Ramos (cell line): ENCODE results near the gene PHF21B.
"Not testable (repeated sequence)": the region's sequence is repeated elsewhere in the genome, so short reads cannot be mapped to it uniquely, and the experiment has no call there.

Source experiments
- in situ Hi-C: fragments of 300-500 bp; cut with MboI; formaldehyde crosslinking; loops from one replicate; pipeline ENCODE4 v1.14.3; 2022; ENCODE audit warnings: low sequenced_read_pairs; ENCODE audit not compliant: unreplicated experiment

PHF21B gene

DNA sequence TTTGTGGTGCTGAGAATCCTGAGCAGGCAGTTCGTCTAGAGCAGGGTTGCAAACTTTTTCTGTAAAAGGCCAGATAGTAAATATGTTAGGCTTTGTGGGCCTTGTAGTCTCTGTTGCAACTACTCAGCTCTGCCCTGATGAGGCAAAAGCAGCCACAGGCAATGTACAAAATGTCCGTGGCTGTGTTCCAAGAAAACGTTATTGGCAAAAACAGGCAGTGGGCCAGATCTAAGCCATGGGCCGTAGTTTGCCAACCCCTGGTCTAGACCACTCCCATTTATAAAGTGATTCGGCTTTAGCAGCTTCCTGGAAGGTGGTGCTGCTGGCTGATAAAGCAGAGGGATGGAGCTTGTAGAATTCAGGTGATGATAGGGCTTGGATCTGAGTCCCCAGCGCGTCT lies 151.0 kb downstream of the PHF21B start:
- in situ Hi-C loops = not testable (repeated sequence)

DNA sequence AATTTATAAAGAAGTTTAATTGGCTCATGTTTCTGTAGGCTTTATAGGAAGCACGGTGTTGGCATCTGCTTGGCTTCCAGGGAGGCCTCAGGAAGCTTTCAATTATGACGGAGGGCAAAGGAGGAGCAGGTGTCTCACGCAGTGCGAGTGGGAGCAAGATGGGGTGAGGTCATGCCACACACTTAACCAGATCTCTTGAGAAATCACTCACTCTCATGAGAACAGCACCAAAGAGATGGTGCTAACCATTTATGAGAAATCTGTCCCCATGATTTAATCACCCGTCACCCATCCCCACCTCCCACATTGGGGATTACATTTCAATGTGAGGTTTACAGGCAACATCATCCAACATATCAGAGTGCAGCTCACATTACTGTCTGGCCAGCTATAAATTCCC lies 153.9 kb downstream of the PHF21B start:
- in situ Hi-C loops = no loop called here

DNA sequence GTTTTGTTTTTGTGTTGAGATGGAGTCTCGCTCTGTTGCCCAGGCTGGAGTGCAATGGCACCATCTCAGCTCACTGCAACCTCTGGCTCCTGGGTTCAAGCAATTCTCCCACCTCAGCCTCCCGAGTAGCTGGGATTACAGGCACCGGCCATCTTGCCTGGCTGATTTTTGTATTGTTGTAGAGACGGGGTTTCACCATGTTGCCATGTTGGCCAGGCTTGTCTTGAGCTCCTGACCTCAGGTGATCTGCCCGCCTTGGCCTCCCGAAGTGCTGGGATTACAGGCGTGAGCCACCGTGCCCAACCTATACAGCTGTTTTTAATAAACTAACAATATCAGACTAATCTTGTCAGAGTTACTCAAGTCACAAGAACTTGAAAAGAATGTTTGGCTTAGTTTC lies 155.2 kb downstream of the PHF21B start:
- in situ Hi-C loops = not testable (repeated sequence)

DNA sequence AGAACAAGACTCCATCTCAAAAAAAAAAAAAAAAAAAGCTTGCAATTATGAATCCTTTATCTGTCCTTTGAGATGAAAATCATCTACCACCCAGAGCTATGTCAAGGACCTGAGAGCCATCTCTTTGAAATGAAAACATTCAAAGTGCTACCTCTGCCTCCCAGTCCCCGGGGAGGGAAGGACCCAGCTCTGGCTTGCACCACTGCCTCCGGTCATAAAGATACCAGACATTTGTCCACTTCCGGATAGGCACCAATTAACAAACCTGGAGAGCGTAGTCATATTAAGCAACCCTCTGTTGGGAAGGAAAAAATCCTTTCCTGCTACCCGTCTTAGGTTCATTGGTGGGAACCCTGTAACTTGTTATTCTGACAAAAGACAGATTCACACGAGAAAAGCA lies 158.9 kb downstream of the PHF21B start:
- in situ Hi-C loops = no loop called here

DNA sequence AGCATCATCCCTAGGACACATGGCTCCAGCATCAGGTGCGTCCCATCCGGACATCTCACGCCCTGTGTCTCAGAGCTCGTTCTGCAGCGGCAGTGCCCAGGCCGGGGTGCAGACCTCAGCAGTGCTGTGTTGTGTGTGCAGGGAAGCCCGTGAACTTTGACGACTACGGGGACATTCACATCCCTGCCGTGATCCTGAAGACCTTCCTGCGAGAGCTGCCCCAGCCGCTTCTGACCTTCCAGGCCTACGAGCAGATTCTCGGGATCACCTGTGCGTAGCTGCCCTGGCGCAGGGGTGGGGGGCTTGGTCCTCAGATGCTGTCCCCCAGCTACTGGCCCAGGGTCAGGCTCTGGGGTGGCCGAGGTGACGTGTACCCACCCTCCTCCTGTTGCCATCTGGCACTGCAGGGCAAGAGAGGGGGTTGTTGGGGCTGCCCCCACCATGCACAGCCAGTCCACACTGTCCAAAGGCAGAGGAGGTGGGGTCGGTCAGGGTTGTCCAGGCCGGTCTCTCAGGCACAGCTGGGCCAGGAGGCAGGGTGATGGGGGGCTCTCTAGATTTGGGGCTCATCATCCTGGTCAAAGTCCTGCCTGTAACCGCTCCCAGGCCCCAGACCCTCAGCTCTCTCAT lies 160.9 kb downstream of the PHF21B start:
- in situ Hi-C loops = no loop called here

DNA sequence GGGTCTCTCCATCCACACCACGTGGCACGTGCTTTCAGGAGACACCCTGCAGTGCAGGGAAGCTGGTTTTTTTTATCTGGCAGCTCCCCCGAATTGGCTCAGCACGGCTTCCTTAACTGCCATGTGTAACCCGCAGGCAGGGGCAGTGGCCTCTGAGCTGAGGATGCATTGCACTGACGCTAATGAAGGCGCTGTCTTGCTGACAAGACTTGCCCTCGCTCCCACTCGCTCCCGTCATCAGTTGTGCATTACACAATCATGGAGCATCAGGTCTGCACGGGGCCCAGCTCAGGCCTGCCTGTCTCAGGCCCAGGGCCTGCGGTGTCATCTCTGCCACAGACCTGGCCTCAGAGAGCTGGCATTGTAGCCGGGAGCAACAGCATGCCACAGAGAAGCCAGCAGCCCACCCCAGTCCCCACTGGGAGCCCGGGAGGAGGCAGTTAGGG lies 161.5 kb downstream of the PHF21B start:
- in situ Hi-C loops = no loop called here

DNA sequence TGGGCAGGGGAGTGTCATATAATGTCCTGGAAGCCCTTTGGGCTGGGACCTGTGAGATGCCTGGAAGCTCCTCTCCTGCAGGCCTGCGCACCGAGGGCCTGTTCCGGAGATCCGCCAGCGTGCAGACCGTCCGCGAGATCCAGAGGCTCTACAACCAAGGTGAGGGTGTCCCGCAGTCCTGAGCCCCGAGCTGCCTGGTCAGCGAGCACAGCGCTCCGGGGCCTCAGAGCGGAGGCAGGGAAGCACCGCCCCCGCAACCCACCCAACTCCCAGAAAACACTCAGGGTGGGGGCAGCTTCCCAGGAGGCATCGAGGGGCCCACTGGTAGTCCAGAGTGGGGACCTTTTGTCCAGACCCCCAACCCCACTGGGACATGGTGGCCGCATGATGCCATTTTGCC lies 161.9 kb downstream of the PHF21B start:
- in situ Hi-C loops = no loop called here

DNA sequence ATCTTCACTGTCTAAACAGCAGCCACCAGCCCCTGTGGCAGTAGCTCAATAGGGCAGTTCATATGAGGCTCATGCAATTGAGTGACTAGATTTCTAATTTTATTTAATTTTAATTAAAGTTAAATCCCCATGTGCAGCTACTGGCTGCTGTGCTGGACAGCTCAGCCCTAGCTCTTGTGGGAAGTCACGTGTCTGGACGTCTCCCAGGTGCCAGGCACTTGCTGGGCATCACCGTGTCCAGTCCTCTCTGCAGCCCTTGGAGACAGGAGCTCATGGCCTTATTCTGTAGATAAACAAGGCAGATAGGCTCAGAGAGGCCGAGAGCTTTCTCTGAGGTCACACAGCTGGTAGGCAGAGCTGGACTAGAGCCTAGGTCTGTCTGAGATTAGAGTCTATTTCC lies 162.4 kb downstream of the PHF21B start:
- in situ Hi-C loops = no loop called here

DNA sequence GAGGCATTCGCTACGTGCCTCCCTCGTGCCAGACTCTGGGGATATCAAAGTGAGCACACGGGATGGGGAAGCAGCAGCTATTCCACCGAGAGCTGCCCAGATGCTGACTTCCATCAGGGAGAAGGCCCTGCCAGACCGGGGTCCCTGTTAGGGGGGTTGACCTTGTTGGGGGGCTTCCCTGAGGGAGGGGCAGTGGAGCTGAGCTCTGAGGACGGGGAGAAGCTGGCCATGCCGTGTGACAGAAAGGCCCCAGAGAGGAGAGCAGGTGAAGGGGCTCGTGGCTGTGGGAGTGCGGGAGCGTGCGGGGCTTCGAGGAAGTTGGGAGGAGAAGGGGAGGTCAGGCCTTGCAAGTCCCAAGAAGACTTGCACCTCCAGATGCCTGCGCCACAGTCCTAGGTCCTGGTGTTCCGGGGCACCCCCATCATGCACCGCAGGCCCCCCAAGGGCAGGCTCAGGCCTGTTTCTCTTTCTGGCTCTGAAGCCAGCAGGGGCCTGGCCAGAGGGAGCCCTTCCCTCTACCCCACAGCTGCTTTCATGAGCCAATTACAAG lies 163.0 kb downstream of the PHF21B start:
- in situ Hi-C loops = no loop called here

DNA sequence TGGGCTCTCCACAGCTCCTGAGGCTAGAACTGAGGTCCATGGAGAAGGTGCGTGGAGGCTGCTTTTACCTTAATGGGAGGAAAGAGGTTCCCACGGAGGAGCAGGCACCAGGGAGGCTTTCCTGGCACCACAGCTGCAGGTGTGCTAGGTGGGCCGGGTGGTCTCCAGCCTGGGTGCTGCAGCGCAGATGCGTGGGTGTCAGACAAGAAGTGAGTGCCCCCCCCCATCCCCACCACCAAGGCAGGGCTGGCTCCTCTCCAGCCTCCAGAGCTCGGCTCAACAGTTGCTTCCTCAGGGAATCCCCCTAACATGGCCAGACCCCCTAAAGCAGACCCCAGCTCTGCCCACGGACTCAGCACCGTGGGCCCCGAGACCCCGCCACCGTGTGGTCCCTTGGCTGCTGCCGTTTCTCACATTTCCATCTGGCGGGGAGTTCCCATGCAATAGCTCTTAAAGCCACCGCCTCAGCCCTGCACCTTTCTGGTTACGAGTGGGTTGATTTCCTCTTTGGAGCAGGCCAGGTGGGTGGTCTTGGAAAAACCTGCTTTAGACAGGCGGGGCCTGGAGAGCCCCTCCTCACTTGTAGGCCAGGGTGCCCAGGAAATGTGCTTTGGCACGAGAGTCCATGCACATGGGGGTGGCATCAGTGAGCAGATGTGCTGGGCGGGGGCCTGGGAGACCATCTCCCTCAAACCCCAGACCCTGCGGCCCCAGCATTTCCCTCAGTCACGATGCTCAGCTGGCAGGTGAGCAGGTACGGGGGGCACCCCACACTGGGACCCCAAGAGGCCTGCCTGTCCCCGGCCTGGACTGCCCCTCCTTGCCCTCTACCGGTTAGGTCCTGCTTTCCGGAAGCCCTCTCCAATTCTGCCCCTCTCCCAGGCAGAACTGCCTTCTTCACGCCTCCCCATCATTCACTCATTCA lies 163.7 kb downstream of the PHF21B start:
- in situ Hi-C loops = no loop called here

DNA sequence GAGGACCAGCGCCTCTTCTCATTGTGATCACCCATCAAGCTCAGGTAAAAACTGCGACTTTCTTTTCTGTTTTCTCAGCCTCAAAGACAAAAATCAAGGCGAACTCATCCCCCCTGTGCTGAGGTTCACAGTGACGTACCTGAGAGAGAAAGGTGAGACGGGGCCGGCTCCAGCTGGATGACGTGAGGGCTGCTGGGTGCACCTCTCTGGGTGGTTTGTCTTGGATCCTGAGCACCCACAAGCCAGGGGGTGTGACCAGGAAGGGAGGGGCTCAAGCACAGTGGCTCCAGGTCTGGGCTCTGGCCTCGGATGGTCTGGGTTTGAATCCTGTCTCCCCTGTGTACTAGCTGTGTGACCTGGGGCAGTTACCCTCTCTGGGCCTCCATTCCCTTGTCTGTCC lies 164.6 kb downstream of the PHF21B start:
- in situ Hi-C loops = no loop called here

DNA sequence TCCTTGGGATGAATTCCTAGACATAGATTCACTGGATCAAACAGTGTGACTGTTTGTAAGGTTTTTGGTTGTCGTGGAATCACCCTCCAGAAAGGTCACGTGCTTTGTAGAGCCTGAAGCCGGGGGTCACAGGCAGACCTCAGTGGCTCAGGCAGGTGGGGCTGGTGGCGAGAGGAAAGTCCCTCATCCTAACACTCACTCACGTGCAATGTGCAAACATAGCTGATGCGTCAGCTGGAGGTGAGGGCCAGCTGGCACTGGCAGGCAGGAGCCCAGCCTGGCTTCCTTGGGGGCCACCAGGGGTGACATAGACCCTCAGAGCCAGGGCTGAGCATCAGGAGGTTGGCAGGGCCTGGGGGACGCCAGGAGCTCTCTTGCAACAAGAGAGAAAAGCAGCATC lies 167.4 kb downstream of the PHF21B start:
- in situ Hi-C loops = no loop called here

DNA sequence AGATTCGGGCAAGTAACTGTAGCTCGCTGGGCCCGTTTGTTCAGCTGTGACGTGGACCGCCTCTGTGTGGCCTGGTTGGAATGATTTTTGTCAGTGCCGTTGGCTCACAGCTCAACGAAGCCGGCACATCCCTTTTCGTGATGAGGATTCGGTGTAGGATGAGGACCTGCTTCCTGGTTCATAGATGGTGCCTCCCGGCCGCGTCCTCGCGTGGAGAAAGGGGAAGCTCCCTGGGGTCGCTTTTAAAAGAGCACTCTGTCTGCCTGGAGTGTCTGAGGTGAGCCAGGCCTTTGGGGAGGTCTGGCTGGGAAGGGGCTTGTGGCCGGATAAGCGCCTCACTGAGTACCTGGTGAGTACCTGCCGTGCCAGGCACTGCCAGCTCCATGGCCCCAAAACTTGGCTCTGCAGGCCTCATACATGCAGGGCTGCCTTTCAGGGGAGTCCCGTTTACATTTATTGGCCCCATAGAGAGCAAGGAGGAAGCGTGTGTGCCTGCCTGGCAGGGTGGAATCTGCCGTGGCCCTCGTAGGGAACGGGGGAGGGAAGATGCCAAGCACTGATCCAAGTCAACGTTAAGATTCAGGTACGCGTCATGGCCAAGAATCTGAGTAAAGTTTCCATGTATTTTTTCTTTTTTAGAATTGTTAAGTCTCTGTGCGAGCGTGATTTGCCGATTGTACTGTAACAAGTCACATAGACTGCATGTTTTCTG lies 169.0 kb downstream of the PHF21B start:
- in situ Hi-C loops = no loop called here

DNA sequence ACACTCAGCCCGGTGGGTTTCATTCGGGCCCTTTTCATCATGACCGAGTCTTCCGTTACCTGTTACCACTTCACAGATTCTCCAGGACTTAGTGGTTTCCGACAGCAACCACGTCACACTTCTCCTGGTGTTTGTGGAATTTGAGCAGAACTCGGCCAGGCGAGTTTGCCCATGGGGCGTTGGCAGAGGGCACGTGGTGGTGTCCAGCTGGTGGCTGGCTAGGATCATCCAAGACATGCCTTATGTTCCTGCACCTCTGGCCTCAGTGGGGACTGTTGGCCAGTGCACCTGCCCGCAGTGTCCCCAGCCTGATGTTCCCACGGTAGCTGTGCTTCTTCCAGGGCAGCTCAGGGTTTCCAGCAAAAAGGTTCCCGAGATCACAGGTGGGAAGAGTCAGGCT lies 170.1 kb downstream of the PHF21B start:
- in situ Hi-C loops = no loop called here

DNA sequence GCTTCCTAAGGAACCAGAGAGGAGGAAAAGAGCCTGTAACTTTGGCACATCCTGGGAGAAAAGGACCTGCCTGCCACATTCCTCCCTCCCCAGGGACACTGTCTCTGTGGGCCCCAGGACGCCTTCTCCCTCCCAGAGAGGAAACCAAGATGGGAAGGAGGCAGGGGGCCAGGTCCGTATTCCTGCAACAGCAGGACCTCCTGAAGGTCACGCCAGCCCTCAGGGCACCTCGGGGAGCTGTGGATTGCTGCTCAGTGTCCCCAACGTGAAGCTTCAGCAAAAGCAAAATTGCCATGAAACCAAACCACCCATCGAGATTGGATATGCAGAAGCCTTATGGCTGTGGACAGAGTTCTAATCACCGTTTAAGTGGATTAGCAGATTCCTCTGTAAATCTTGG lies 170.7 kb downstream of the PHF21B start:
- in situ Hi-C loops = no loop called here

DNA sequence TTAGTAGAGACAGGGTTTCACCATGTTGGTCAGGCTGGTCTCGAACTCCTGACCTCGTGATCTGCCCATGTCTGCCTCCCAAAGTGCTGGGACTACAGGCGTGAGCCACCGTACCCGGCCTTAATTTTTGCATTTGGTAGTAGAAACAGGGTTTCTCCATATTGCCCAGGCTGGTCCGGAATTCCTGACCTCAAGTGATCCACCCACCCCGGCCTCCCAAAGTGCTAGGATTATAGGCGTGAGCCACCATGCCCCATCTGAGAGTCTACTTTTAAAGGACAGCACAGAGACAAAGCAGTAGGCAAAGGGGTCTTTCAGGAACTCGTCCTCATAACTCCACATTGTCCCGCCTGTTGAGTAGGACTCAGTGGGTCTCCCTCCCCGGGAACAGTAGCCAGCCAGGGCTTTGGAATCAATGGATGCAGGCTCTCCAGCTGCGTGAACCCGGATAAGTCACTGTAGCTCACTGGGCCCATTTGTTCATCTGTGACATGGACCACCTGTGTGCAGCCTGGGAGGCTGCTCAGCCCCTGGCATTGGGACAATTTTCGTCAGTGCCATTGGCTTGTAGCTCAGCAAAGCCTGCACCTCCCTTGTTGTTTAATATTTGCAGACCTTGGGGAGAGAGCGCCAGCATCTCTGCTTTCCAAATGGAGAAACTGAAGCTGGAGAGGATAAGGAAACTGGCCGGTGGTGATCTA lies 171.3 kb downstream of the PHF21B start:
- in situ Hi-C loops = no loop called here

DNA sequence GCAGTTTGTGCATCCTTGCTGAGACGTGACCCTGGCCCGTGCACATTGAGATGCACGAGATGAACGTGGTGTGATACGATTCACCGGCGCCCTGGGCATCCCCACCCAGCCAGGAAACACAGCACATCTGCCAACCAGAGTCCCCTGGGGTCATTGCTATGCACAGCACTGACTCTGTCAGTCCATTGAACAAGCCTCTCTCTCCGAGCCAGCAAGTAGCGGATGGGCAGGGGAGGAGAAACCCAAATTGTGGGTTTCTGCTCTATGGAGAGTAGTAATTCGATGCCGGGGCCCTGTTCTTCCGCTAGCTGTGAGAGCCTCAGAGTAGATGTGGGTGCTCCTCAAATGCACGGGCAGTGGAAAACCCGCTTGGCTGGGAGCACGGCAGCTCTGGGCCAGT lies 172.3 kb downstream of the PHF21B start:
- in situ Hi-C loops = no loop called here

DNA sequence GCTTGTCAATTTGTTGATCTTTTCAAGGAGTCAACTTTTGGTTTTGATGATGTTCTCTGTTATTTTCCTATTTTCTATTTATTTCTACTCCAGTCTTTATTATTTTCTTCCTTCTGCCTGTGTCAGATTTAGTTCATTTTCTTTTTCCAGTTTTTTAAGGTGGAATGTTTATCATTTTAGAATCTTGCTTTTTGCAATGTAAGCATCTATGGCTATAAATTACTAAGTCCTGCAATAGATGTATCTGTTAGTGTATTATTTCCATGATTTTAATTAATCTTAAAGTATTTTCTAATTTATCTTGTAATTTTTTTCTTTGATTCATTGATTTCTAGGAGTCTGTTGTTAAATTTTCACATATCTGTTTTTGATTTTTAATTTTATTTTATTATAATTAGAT lies 175.7 kb downstream of the PHF21B start:
- in situ Hi-C loops = no loop called here

DNA sequence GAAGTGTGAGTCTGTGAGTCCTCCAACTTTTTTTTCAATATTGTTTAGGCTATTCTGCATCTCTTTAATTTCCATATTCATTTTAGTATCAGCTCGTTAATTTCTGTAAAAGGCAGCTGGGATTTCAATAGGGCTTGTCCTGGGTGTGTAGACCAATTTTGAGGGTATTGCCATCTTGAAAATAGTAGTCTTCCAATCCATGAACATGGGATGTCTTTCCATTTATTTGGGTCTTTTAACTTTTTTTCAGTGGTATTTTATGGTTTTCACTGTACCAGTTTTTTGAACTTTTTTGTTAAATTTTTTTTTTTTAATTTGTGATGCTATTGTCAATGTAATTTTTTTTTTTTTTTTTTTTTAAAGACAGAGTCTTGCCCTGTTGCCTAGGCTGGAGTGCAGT lies 177.9 kb downstream of the PHF21B start:
- in situ Hi-C loops = no loop called here
